GM13976 (cell line): ENCODE data around the gene COMMD7.

Experiments
- DNase-seq: peaks from one replicate; pipeline ENCODE4 v3.0.0; 2012; ENCODE audit warnings: low spot score
- in situ Hi-C: fragments of 300-500 bp; cut with MboI; formaldehyde crosslinking; loops from one replicate; pipeline ENCODE4 v1.12.0; 2022; ENCODE audit warnings: low sequenced_read_pairs, mixed read lengths, inconsistent platforms; ENCODE audit not compliant: unreplicated experiment
- TF ChIP-seq, protein P1 (sequence below): IDR thresholded peaks from 2 replicates; pipeline ENCODE4 v1.5.1; 2012; ENCODE audit warnings: borderline replicate concordance, mild to moderate bottlenecking; ENCODE audit not compliant: insufficient read depth; ENCODE audit errors: extremely low read depth, missing control alignments, control extremely low read depth

Gene COMMD7

DNA sequence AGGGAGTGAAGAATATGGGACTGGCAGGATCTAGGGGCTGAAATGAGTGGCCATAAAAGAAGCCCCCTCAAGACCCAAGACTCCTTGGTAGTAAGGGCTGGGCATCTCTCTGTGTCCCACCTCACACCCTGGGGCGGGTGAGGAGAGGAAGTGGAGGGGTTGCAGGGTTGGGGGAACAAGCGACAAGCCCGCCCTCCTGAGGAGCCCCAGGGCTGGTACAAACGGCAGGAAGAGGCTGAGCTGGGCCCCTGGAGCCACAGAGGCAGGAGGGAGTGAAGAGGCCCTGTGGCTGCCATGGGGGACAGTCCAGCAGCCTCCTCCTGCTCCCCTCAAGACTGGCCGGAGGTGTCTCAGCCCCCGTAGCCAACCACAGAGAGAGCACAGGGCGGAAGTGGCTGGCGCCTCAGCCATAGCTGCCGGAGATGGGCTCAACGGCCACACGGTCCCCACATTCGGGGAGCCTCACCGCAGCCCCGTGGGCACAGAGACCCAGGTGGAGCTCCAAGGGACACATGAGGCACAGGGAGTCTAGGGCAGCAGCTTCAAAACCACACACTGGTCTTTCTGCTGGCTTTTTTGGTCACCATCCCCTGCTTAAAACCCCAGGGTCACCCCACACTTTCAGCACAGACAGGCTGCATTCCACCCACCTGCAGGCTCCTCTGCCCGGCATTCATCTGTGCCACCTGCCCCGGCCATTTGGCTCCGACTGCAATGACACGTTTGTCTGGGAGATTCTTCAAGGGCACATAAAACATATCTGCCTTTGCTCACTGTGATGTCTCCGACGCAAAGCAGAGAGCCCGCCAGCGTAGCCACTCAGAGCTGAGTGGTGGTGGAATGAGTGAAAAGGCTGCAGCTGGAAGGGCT, 70.0 kb downstream of the COMMD7 start:
- peak; percentile 81 for DNase-seq
- TF ChIP-seq, protein P1, sequence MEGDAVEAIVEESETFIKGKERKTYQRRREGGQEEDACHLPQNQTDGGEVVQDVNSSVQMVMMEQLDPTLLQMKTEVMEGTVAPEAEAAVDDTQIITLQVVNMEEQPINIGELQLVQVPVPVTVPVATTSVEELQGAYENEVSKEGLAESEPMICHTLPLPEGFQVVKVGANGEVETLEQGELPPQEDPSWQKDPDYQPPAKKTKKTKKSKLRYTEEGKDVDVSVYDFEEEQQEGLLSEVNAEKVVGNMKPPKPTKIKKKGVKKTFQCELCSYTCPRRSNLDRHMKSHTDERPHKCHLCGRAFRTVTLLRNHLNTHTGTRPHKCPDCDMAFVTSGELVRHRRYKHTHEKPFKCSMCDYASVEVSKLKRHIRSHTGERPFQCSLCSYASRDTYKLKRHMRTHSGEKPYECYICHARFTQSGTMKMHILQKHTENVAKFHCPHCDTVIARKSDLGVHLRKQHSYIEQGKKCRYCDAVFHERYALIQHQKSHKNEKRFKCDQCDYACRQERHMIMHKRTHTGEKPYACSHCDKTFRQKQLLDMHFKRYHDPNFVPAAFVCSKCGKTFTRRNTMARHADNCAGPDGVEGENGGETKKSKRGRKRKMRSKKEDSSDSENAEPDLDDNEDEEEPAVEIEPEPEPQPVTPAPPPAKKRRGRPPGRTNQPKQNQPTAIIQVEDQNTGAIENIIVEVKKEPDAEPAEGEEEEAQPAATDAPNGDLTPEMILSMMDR = no peak
- in situ Hi-C loops = loop anchor here (10.0 to 25.0 kb wide), 2 partner anchors 112 to 836 kb away; partner anchors contain the start of gene FOXS1

DNA sequence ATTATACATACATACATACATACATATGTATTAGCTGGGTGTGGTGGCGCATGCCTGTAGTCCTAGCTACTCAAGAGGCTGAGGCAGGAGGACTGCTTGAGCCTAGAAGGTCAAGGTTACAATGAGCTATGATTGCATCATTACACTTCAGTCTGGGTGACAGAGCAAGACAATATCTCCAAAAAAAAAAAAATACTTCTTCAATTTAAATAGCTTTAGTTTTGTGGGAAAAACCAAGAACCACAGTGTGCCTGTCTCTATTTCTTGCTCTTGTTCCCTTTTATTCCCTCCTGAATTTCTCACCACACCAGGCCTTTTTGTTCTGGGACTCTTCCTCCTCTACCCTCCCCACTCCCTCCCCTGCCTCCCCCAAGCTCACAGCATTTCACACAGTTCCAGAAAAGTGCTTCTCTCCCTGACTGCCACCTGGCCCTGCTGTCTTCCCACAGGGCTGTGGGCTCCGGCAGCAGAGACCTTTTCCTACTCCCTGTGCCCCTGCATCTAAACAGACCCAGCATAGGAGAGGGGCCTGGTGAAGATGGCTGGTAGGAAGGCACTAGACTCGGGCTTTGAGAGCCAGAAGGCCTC, 70.8 kb downstream of the COMMD7 start:
- TF ChIP-seq, protein P1 = no peak
- in situ Hi-C loops = loop anchor here (10.0 to 25.0 kb wide), 2 partner anchors 112 to 835 kb away; partner anchors contain the start of gene FOXS1
- no peak for DNase-seq

DNA sequence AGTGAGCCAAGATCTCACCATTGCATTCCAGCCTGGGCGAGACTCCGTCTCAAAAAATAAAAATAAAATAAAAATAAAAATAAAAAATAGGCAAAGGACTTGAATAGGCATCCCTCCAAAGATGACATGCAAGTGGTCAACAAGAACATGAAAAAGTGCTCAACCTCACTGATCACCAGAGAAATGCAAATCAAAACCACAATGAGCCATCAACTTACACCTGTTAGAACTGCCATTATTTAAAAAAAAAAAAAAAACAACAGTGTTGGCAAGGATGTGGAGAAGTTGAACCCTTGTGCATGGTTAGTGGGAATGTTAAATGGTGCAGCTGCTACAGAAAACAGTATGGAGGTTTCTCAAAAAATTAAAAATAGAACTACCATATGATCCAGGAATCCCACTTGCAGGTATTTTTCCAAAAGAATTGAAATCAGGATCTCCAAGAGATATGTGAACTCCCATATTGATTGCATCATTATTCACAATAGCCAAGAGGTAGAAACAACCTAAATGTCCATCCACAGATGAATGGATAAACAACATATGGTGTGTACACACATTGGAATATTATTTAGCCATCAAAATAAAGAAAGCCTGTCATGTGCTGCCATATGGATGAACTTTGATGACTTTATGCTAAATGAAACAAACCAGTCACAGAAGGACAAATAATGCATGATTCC, 72.4 kb downstream of the COMMD7 start:
- DNase-seq = no peak
- in situ Hi-C loops = loop anchor here (10.0 to 25.0 kb wide), 2 partner anchors 114 to 834 kb away; partner anchors contain the start of gene FOXS1
- TF ChIP-seq, protein P1 = no peak

DNA sequence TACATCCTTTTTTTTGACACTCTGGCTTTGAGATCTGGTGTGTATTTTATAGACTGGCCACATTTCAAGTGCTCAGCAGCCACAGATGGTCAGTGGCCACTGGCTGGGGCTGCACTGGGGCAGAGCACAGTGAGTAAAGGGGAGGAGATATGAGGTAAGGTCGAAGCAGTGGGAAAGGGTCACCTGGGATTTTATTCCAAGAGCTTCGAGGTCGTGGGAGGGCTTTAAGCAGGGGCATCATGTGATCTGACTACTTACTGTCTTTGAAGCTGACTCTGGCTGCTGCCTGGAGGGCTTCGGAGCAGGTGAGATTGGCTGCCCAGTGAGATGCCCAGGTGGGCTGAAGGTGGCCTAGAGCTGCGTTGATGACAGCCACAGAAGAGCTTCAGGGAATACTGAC, 76.2 kb downstream of the COMMD7 start:
- DNase-seq = no peak
- TF ChIP-seq, protein P1 = no peak
- in situ Hi-C loops = loop anchor here (25.0 kb wide), 1 partner anchor 830 kb away; the partner anchor contains the start of gene FOXS1

DNA sequence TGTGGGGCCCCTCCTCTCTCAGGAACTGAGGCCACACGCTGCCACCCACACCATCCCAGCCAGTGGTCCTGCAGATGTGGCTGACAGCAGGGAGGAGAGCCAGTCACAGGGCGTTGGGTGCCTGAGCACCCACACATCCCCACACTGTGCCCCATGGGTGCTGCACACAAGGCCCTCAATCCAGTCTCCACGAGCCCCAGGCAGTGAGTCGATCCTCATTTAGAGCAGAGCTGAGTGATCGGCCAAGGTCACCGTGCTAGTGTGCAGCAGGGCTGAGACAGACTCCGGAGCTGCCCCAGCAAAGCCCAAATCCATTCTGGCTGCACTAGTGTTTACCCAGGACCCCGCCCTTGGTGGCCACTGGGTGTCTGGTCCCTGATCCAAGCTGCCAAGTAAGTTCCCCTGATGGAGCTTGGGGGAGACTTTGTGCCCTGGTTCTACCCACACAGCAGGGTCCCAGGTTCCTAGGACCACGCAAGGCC, 78.5 kb downstream of the COMMD7 start:
- DNase-seq = no peak
- in situ Hi-C loops = loop anchor here (25.0 kb wide), 1 partner anchor 827 kb away; the partner anchor contains the start of gene FOXS1
- TF ChIP-seq, protein P1 = no peak
